GM21515 (cell line): Measurements from ENCODE around the gene RASD1.

Experiments
- ATAC-seq: cut with Tn5 transposase; IDR thresholded peaks from one replicate; pipeline ENCODE4 v1.9.1; 2021; ENCODE audit not compliant: unreplicated experiment

Gene RASD1

GRCh38 chr17:17511293-17511741 is 15.1 kb upstream of the RASD1 start:
- no peak for ATAC-seq

DNA sequence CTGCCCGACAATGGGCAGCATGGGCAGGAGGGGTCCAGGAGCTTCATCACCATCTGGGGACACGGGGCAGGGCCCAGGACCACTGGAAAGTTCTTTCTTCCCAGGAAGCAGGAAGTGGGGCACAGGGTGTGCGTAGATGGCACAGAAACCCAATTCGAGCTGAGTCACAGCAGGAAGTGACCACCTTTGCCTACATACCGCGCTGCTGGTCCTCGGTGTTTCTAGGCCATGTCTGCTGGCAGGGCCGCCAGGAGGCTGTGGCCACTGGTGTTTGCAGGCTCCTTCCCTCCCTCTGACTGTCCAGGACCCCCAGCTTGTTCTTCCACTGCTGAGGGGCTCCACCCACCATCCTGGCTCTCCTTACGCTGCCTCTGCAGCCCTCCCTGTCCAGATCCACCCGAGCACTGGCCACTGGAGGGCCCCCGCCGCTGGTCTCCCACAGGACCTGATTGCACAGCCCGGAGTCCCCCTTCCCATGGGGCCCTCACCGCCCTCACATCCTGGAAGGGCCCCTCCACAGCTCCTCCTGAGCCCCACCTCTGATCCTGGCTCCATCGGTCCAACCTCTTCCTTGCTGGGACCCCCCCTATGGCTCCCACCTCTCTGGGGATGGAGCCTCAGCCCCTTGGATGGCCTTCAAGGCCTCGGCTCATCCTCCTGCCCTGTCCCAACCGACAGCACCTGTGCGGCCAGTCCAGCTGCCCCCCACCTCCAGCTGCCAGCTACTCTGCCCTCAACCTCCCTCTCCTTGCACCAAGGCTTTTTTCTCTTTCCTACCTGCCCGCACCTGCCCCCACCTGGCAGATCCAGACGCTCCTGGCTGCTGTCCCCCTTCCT is 14.5 kb upstream of the RASD1 start:
- ATAC-seq, result no peak

DNA sequence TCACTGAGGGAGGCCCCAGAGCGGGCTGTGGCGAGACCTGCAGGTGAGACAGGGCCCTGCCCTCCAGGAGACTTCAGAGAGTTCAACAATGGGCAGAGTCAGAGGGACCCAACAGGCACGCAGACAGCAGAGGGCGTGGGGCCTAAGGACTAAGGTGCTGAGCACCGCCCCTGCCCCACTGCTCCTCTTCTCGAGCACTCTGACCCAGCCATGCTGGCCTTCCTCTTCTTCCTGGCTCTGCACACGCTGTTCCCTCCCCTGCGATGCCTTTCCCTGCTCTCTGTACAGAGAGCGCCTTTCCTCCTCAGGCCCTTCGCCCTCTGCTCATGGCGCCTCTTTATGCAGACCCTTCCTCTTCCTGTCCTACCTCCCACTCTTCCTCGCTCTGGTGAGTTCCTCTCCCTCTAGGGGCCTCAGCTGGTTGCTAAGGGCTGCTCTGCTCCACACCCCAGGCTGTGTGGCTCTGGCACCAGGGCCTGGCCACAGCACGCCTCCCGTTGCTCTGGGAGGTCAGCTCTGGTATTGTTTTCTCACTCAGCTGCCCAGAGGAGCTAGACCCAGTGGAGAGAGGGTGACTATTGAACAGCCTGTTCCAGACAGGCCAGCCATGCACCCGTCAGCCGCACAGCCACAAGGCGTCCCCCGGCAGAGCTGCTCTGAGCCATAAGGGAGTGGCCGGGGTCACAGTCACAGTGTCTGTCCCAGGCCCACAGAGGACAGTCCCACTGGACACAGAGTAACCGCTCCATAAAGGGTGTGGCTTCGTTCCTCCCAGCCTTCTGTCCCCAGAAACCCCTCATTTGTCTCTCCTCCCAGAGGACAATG is 13.6 kb upstream of the RASD1 start:
- ATAC-seq, result no peak

GRCh38 chr17:17508646-17509591 is 12.7 kb upstream of the RASD1 start:
- ATAC-seq, result no peak

- no peak for ATAC-seq
These were observed 11.9 kb upstream of the RASD1 start for GRCh38 chr17:17508019-17508535.

- ATAC-seq, result no peak
These were observed 11.3 kb upstream of the RASD1 start for GRCh38 chr17:17507465-17508011.

DNA sequence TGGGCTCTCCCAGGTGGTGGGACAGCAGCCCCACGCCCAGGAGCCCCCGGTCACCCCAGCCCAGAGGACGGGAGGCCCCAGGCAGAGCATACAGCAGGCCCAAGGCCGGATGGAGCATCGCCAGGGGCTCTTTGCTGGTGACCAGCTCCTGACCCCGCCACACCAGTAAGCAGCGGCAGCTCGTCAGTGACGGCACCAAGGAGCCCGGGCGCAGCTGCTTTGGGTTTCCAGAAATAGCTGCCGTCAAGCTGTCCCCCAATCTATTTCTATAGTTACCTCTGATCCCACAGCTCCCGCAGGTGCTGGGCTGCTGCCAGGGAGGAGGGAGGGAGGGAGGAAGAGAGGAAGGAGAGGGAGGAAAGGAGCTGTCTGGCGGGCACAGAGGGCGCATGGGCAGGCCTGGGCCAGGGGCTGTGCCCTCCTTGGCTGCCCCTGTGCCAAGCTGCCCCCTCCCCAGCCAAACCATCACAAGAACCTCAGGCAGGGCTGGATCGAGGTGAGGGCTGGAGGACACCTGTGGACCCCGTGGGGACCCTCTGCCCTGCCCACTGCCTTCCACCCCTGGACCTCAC is 10.8 kb upstream of the RASD1 start:
- no peak for ATAC-seq

DNA sequence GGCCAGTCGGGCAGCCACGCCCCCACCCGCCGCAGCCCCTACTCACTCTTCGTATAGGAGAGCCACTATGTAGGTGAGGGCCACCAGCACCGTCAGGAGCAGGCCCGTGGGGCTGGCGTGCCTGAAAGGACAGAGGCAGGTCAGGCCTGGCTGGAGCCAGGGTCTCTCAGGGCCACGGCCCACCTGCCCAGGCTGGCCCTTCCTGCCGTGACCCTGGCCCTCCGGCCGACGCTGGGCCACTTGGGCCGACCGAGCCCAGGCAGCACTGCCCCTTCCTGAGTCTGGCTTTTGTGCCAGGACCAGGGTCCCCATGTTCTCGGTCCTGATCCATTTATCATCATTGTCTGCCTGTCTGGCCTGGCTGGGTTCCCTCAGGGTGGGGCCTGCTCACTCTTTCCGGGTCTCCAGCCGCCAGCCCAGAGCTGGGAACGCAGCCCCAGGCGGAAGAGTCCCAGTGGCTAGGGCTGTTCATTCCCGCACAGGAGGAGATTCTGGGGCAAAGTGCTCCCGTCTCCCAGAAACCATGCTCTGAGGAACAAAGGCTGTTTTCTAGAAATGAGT is 10.1 kb upstream of the RASD1 start:
- ATAC-seq, result no peak

DNA sequence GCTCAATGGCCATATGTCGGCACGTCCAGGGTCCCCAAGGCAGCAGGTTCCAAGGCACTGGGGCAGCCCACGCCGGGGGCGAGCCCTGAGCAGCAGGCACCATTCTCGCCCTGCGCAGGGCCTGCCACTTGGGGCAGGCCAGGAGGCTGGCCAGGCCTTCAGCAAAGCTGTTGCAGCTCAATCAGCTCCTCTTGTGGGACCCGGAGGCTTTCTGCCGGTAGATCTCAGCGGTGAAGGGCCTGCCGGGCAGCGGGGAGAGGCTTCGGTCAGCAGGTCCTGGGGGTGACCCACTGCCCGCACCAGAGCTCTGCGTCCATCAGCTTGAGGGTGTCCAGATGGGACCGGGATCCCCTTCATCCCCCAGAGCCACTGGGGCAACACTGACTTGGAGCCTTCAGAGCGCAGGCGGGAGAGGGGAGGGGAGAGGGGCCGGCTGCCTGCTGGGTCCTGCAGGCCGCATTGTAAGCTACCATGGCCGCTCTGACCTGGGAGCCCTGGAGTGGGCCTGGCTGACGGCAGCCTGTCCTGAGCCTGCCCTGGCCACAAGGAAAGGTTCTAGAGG is 9.5 kb upstream of the RASD1 start:
- no peak for ATAC-seq

DNA sequence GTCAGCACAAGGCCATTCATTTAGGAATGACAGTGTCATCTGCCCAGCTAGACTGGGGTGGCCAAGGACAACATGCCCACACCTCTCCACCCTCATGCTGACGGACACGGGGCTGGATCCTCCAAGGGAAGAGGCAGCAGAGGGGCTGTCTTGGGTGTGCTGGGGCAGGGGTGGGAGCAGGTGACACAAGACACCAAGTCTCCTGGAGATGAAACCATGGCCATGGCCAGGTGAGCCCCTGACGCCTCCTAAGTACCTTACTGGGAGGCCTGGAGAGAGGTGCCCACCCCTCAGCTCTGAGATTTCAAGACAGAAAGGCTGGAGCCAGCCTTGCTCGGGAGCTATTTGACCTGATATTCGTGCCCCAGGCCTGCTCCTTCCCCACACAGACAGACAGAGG is 9.0 kb upstream of the RASD1 start:
- ATAC-seq, result no peak

- ATAC-seq, result no peak
These were observed 8.3 kb upstream of the RASD1 start for GRCh38 chr17:17504341-17505140.

- no peak for ATAC-seq
These were observed 7.5 kb upstream of the RASD1 start for GRCh38 chr17:17503566-17504130.

- ATAC-seq, result no peak
These were observed 6.8 kb upstream of the RASD1 start for GRCh38 chr17:17502741-17503565.

- no peak for ATAC-seq
These were observed 4.9 kb upstream of the RASD1 start for GRCh38 chr17:17500999-17501605.

DNA sequence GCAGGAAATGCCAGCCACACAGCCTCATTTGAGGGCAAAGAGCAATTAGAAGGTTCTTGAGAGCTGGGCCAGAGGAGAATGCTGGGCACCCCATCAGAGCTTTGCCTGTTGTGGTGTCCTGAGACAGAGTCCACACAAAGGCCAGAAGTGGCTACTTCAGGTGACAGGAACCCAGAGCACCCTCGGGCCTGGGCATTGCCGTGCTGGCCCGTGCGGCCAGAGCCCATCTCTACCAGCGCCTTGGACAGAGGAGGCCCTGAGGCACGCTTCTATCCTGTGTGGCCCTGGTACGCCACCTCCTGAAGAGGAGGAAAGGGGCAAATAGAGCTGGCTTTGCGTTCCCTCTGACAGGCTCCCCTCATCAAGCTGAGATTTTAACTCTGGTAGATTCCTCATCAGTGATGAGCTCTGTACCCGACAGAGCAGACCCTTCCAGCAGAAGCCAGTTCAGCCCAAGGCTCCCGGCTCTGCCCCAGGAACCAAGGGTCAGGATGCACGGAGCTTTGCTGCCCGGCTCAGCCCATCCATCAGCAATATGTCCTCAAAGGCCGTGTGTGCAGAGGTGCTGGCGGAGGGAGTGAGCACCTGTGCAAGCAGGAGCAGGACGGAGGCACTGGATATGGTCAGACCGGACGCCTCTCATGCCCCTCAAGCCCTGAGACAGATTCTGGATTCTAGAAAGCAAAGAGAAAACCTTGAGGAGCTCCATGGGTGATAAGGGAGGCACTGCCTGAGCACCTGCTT is 3.4 kb upstream of the RASD1 start:
- no peak for ATAC-seq

DNA sequence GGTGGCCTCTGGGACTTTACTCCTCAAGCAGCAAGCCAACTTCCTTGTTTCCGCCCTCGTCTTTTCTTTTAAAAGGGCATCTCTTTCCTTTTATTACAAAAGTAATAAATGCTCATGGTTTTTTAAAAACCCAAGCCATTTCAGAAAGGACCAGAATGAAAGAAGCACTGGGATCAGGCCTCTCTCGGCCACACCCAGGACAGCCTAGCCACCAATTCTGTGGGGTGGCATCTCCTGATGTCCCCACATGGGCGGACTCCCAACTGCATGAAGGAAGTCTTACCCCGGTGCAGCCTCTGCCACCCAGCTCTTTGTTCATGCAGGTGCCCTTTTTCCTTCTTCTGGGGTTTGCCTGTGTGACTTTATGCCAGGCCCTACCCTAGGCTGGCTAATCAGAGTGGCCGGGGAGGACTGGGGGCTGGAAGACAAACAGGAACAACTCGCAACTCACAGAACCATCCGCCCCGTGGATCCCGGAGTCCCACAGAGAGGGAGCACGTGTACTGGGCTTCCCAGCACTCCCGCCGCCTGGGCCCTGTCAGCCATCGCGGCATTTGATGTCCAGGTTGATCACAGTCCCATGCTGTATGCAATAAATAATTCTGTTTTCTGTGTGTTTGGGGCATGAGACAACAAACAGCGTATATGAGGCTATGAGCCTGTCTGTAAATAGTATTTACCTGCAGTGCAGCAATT is 2.6 kb upstream of the RASD1 start:
- ATAC-seq, result no peak
